IgD-negative memory B cell (primary cell): ENCODE results near the gene RERE. TPM values are rescaled to one million over a fixed set of nuclear protein-coding genes. Genes with fewer than 3 reads are reported as not detected.
"Not testable (repeated sequence)": the region's sequence is repeated elsewhere in the genome, so short reads cannot be mapped to it uniquely, and the experiment has no call there.

Experiments
- H3K27ac Mint-ChIP-seq, 3 donors: one replicate each; pipeline ENCODE4 v1.8.0; 2020 to 2022; ENCODE audit warnings: mild to moderate bottlenecking in 3 of 3, mixed read lengths in 3 of 3, moderate library complexity in 1 of 3
- H3K27me3 Mint-ChIP-seq: one replicate; pipeline ENCODE4 v1.8.0; 2021; ENCODE audit warnings: mixed read lengths
- H3K36me3 Mint-ChIP-seq: one replicate; pipeline ENCODE4 v1.8.0; 2020; ENCODE audit warnings: mild to moderate bottlenecking, mixed read lengths
- H3K4me1 Mint-ChIP-seq, 3 donors: one replicate each; pipeline ENCODE4 v1.8.0; 2020 to 2022; ENCODE audit warnings: mixed read lengths in 3 of 3, mild to moderate bottlenecking in 1 of 3
- H3K4me3 Mint-ChIP-seq, 4 donors: one replicate each; pipeline ENCODE4 v1.8.0; 2020 to 2022; ENCODE audit warnings: mild to moderate bottlenecking in 4 of 4, mixed read lengths in 4 of 4, moderate library complexity in 3 of 4
- H3K9me3 Mint-ChIP-seq, 3 donors: one replicate each; pipeline ENCODE4 v1.8.0; 2020 to 2021; ENCODE audit warnings: mixed read lengths in 3 of 3, mild to moderate bottlenecking in 1 of 3
- polyA plus RNA-seq: library from polyadenylated mRNA; unstranded; fragments of 300-500 nt; fragmentation: Illumina TruSeq; gene quantifications from one replicate; pipeline ENCODE4 v1.2.3, GENCODE V29; 2021

RERE gene
- polyA plus RNA-seq, 1 donor from 2014 or later, result 24.9 TPM

- H3K27ac Mint-ChIP-seq, result no peak overlapping the region
- H3K36me3 Mint-ChIP-seq, result peaks cover 4% of the 10 kb centered on the region
- H3K4me1 Mint-ChIP-seq, result peaks cover 23 to 57% (median 35%) of the 10 kb centered on the region in 3 donors
- no peaks in the 10 kb centered on the region for H3K27me3 Mint-ChIP-seq
- H3K9me3 Mint-ChIP-seq, result no peaks in the 10 kb centered on the region
- H3K4me3 Mint-ChIP-seq, result no peak overlapping the region
These were observed 357.3 kb downstream of the RERE start for GRCh38 chr1:8460132-8460544.

- Mint-ChIP-seq H3K27me3 (no peaks in the 10 kb centered on the region), H3K36me3 (peaks cover 3% of the 10 kb centered on the region), H3K27ac (no peak overlapping the region), H3K4me3 (no peak overlapping the region), H3K9me3 (no peaks in the 10 kb centered on the region), H3K4me1 (peaks cover 23 to 45% (median 35%) of the 10 kb centered on the region in 3 donors)
These were observed 358.8 kb downstream of the RERE start for GRCh38 chr1:8458607-8459006.

GRCh38 chr1:8457760-8458381 lies 359.6 kb downstream of the RERE start:
- H3K4me3 Mint-ChIP-seq, result peak overlapping the region in 2 of 4 donors; percentile 30 to 75

GRCh38 chr1:8456991-8457390 lies 360.4 kb downstream of the RERE start:
- H3K4me3 Mint-ChIP-seq, result peak overlapping the region in 1 of 4 donors; percentile 21
- peaks cover 23 to 36% (median 27%) of the 10 kb centered on the region in 3 donors for H3K4me1 Mint-ChIP-seq
- H3K36me3 Mint-ChIP-seq, result peaks cover 3% of the 10 kb centered on the region
- H3K27ac Mint-ChIP-seq, result no peak overlapping the region
- no peaks in the 10 kb centered on the region for H3K9me3 Mint-ChIP-seq
- no peaks in the 10 kb centered on the region for H3K27me3 Mint-ChIP-seq

More at GRCh38 chr1:8457760-8458381, 359.6 kb downstream of the RERE start:
- Mint-ChIP-seq H3K4me1 (peaks cover 23 to 40% (median 29%) of the 10 kb centered on the region in 3 donors), H3K27ac (peak overlapping the region in 1 of 3 donors; percentile 46), H3K9me3 (no peaks in the 10 kb centered on the region), H3K27me3 (no peaks in the 10 kb centered on the region), H3K36me3 (peaks cover 3% of the 10 kb centered on the region)

GRCh38 chr1:8456308-8456912 lies 361.0 kb downstream of the RERE start:
- Mint-ChIP-seq H3K9me3 (no peaks in the 10 kb centered on the region), H3K27ac (no peak overlapping the region), H3K4me1 (peaks cover 21 to 33% (median 25%) of the 10 kb centered on the region in 3 donors), H3K4me3 (no peak overlapping the region), H3K27me3 (no peaks in the 10 kb centered on the region), H3K36me3 (peaks cover 3% of the 10 kb centered on the region)

- peaks cover 21 to 29% (median 24%) of the 10 kb centered on the region in 3 donors for H3K4me1 Mint-ChIP-seq
- H3K4me3 Mint-ChIP-seq, result no peak overlapping the region
- no peak overlapping the region for H3K27ac Mint-ChIP-seq
- H3K27me3 Mint-ChIP-seq, result no peaks in the 10 kb centered on the region
- H3K36me3 Mint-ChIP-seq, result peaks cover 3% of the 10 kb centered on the region
- H3K9me3 Mint-ChIP-seq, result no peaks in the 10 kb centered on the region
These were observed 361.6 kb downstream of the RERE start for GRCh38 chr1:8455700-8456307.

- Mint-ChIP-seq H3K27ac (no peak overlapping the region), H3K36me3 (peaks cover 10% of the 10 kb centered on the region), H3K4me3 (no peak overlapping the region), H3K9me3 (no peaks in the 10 kb centered on the region), H3K27me3 (no peaks in the 10 kb centered on the region), H3K4me1 (peaks cover under 1 to 5% (median 3%) of the 10 kb centered on the region in 3 donors)
These were observed 367.1 kb downstream of the RERE start for GRCh38 chr1:8450312-8450711.

- peaks cover 11% of the 10 kb centered on the region for H3K36me3 Mint-ChIP-seq
- H3K27me3 Mint-ChIP-seq, result no peaks in the 10 kb centered on the region
These were observed 368.4 kb downstream of the RERE start for GRCh38 chr1:8448911-8449661.

GRCh38 chr1:8448505-8448904 lies 368.9 kb downstream of the RERE start:
- H3K4me3 Mint-ChIP-seq, H3K27me3 Mint-ChIP-seq, H3K9me3 Mint-ChIP-seq, H3K4me1 Mint-ChIP-seq, H3K27ac Mint-ChIP-seq: not testable (repeated sequence)
- peaks cover 11% of the 10 kb centered on the region for H3K36me3 Mint-ChIP-seq

More at GRCh38 chr1:8448911-8449661, 368.4 kb downstream of the RERE start:
- no peak overlapping the region for H3K27ac Mint-ChIP-seq
- H3K4me3 Mint-ChIP-seq, result no peak overlapping the region
- H3K4me1 Mint-ChIP-seq, result peaks cover 2 to 4% (median 3%) of the 10 kb centered on the region in 3 donors
- H3K9me3 Mint-ChIP-seq, result no peaks in the 10 kb centered on the region

GRCh38 chr1:8447616-8448150 lies 369.8 kb downstream of the RERE start:
- Mint-ChIP-seq H3K27ac (peak overlapping the region in 1 of 3 donors; percentile 24), H3K27me3 (no peaks in the 10 kb centered on the region)

GRCh38 chr1:8446119-8446518 lies 371.3 kb downstream of the RERE start:
- not testable (repeated sequence) for H3K9me3 Mint-ChIP-seq, H3K27me3 Mint-ChIP-seq, H3K4me1 Mint-ChIP-seq, H3K4me3 Mint-ChIP-seq
- H3K27ac Mint-ChIP-seq, result peak overlapping the region in 2 of 3 donors; percentile 20 to 80
- H3K36me3 Mint-ChIP-seq, result peaks cover 15% of the 10 kb centered on the region

More at GRCh38 chr1:8447616-8448150, 369.8 kb downstream of the RERE start:
- H3K36me3 Mint-ChIP-seq, result peaks cover 13% of the 10 kb centered on the region
- H3K9me3 Mint-ChIP-seq, result peaks cover 0 to 2% (median 2%) of the 10 kb centered on the region in 3 donors
- no peak overlapping the region for H3K4me3 Mint-ChIP-seq
- peaks cover 2 to 4% (median 3%) of the 10 kb centered on the region in 3 donors for H3K4me1 Mint-ChIP-seq

- peaks cover 13% of the 10 kb centered on the region for H3K36me3 Mint-ChIP-seq
- peak overlapping the region in 1 of 3 donors; percentile 86 for H3K27ac Mint-ChIP-seq
- H3K9me3 Mint-ChIP-seq, result peaks cover 0 to 4% (median 2%) of the 10 kb centered on the region in 3 donors
- no peaks in the 10 kb centered on the region for H3K27me3 Mint-ChIP-seq
- peaks cover 15 to 20% (median 15%) of the 10 kb centered on the region in 3 donors for H3K4me1 Mint-ChIP-seq
- no peak overlapping the region for H3K4me3 Mint-ChIP-seq
These were observed 373.8 kb downstream of the RERE start for GRCh38 chr1:8443558-8444194.

- H3K4me1 Mint-ChIP-seq, result peaks cover 17 to 25% (median 22%) of the 10 kb centered on the region in 3 donors
- no peaks in the 10 kb centered on the region for H3K27me3 Mint-ChIP-seq
- no peak overlapping the region for H3K4me3 Mint-ChIP-seq
- H3K27ac Mint-ChIP-seq, result peak overlapping the region in 1 of 3 donors; percentile 53
- H3K9me3 Mint-ChIP-seq, result peaks cover 0 to 4% (median 2%) of the 10 kb centered on the region in 3 donors
- H3K36me3 Mint-ChIP-seq, result peaks cover 9% of the 10 kb centered on the region
These were observed 376.0 kb downstream of the RERE start for GRCh38 chr1:8441426-8441825.

- H3K9me3 Mint-ChIP-seq, result peaks cover 0 to 4% (median 2%) of the 10 kb centered on the region in 3 donors
- peaks cover 27 to 33% (median 33%) of the 10 kb centered on the region in 3 donors for H3K4me1 Mint-ChIP-seq
- H3K36me3 Mint-ChIP-seq, result peaks cover 9% of the 10 kb centered on the region
- peak overlapping the region in 2 of 4 donors; percentile 4 to 5 for H3K4me3 Mint-ChIP-seq
- H3K27me3 Mint-ChIP-seq, result no peaks in the 10 kb centered on the region
- H3K27ac Mint-ChIP-seq, result peak overlapping the region; percentile 57 to 89 (median 80)
These were observed 378.3 kb downstream of the RERE start for GRCh38 chr1:8439015-8439702.
